ENCODE measurements around the gene MUTYH.
"Not testable (repeated sequence)": the region's sequence is repeated elsewhere in the genome, so short reads cannot be mapped to it uniquely, and the experiment has no call there.

Gene MUTYH

GRCh38 chr1:45339789-45340558, at the start of gene MUTYH, which contains the start of gene TOE1:
TSS of gene MUTYH (minus strand) at chr1:45340440. CDS start at chr1:45334505, 5,935 bp downstream.
TSS of gene TOE1 (plus strand) at chr1:45340170. CDS start at chr1:45340253, 83 bp downstream.
- no peak for TF ChIP-seq ZNF274 (IDR thresholded peaks at IDR 0.05; ENCODE audit: low read depth, low read length)
- peak within 1 kb of the TSS; percentile 96 for H3K4me3 ChIP-seq (ENCODE audit: low read length)

- no peak overlapping the region for H3K4me3 ChIP-seq (ENCODE audit: low read length)
- no peak for TF ChIP-seq ZNF274 (IDR thresholded peaks at IDR 0.05; ENCODE audit: low read depth, low read length)
Observed at GRCh38 chr1:45386219-45386618, 46.0 kb upstream of the MUTYH start.

- no peak for TF ChIP-seq ZNF274 (IDR thresholded peaks at IDR 0.05; ENCODE audit: low read depth, low read length)
- H3K4me3 ChIP-seq (ENCODE audit: low read length), result no peak overlapping the region
Observed at GRCh38 chr1:45385302-45385701, 45.1 kb upstream of the MUTYH start.

- H3K4me3 ChIP-seq (ENCODE audit: low read length), result not testable (repeated sequence)
Observed at GRCh38 chr1:45384213-45384612, 44.0 kb upstream of the MUTYH start.

GRCh38 chr1:45383191-45383590, 43.0 kb upstream of the MUTYH start:
- H3K4me3 ChIP-seq (ENCODE audit: low read length), result no peak overlapping the region
- no peak for TF ChIP-seq ZNF274 (IDR thresholded peaks at IDR 0.05; ENCODE audit: low read depth, low read length)

- H3K4me3 ChIP-seq (ENCODE audit: low read length), result no peak overlapping the region
Observed at GRCh38 chr1:45381243-45381642, 41.0 kb upstream of the MUTYH start.

GRCh38 chr1:45380730-45381129, 40.5 kb upstream of the MUTYH start:
- no peak overlapping the region for H3K4me3 ChIP-seq (ENCODE audit: low read length)
- TF ChIP-seq ZNF274 (IDR thresholded peaks at IDR 0.05; ENCODE audit: low read depth, low read length), result no peak

More at GRCh38 chr1:45381243-45381642, 41.0 kb upstream of the MUTYH start:
- TF ChIP-seq ZNF274 (IDR thresholded peaks at IDR 0.05; ENCODE audit: low read depth, low read length), result no peak

- TF ChIP-seq ZNF274 (IDR thresholded peaks at IDR 0.05; ENCODE audit: low read depth, low read length), result no peak
Observed at GRCh38 chr1:45380125-45380524, 39.9 kb upstream of the MUTYH start.

GRCh38 chr1:45379524-45379923, 39.3 kb upstream of the MUTYH start:
- no peak overlapping the region for H3K4me3 ChIP-seq (ENCODE audit: low read length)
- TF ChIP-seq ZNF274 (IDR thresholded peaks at IDR 0.05; ENCODE audit: low read depth, low read length), result no peak

More at GRCh38 chr1:45380125-45380524, 39.9 kb upstream of the MUTYH start:
- H3K4me3 ChIP-seq (ENCODE audit: low read length), result no peak overlapping the region

- no peak for TF ChIP-seq ZNF274 (IDR thresholded peaks at IDR 0.05; ENCODE audit: low read depth, low read length)
- no peak overlapping the region for H3K4me3 ChIP-seq (ENCODE audit: low read length)
Observed at GRCh38 chr1:45378184-45378583, 37.9 kb upstream of the MUTYH start.

- TF ChIP-seq ZNF274 (IDR thresholded peaks at IDR 0.05; ENCODE audit: low read depth, low read length), result no peak
- H3K4me3 ChIP-seq (ENCODE audit: low read length), result no peak overlapping the region
Observed at GRCh38 chr1:45375104-45376090, 35.2 kb upstream of the MUTYH start.

- no peak overlapping the region for H3K4me3 ChIP-seq (ENCODE audit: low read length)
- TF ChIP-seq ZNF274 (IDR thresholded peaks at IDR 0.05; ENCODE audit: low read depth, low read length), result no peak
Observed at GRCh38 chr1:45373573-45373972, 33.3 kb upstream of the MUTYH start.

GRCh38 chr1:45370575-45370974, 30.3 kb upstream of the MUTYH start:
- TF ChIP-seq ZNF274 (IDR thresholded peaks at IDR 0.05; ENCODE audit: low read depth, low read length), result no peak
- H3K4me3 ChIP-seq (ENCODE audit: low read length), result no peak overlapping the region

GRCh38 chr1:45365051-45365450, 24.8 kb upstream of the MUTYH start:
- no peak for TF ChIP-seq ZNF274 (IDR thresholded peaks at IDR 0.05; ENCODE audit: low read depth, low read length)
- no peak overlapping the region for H3K4me3 ChIP-seq (ENCODE audit: low read length)

Measured in GM08714 (cell line).